HUES48 (cell line): ENCODE measurements around the gene ZNF672.
"Not testable (repeated sequence)": the region's sequence is repeated elsewhere in the genome, so short reads cannot be mapped to it uniquely, and the experiment has no call there.

Experiments
- H3K27ac ChIP-seq: one replicate; pipeline ENCODE4 v1.7.0; 2013; ENCODE audit warnings: low read depth, low read length, inconsistent platforms
- H3K27me3 ChIP-seq: 2 replicates; pipeline ENCODE4 v1.6.1; 2013; ENCODE audit warnings: mild to moderate bottlenecking, low read length; ENCODE audit not compliant: control insufficient read depth, insufficient read depth
- H3K36me3 ChIP-seq: 2 replicates; pipeline ENCODE4 v1.6.1; 2013; ENCODE audit warnings: low read length; ENCODE audit not compliant: control insufficient read depth, insufficient read depth
- H3K4me1 ChIP-seq: 2 replicates; pipeline ENCODE4 v1.6.1; 2013; ENCODE audit warnings: mild to moderate bottlenecking, low read length; ENCODE audit not compliant: control insufficient read depth, insufficient read depth
- H3K4me3 ChIP-seq: 2 replicates; pipeline ENCODE4 v1.5.1; 2013; ENCODE audit warnings: mild to moderate bottlenecking, low read depth, low read length
- H3K9ac ChIP-seq: 2 replicates; pipeline ENCODE4 v1.6.1; 2013; ENCODE audit warnings: mild to moderate bottlenecking, low read depth, low read length, moderate library complexity
- H3K9me3 ChIP-seq: 2 replicates; pipeline ENCODE4 v1.6.1; 2013; ENCODE audit warnings: low read length; ENCODE audit not compliant: control insufficient read depth, insufficient read depth

The ZNF672 gene

GRCh38 chr1:248823517-248824001 lies 14.5 kb upstream of the ZNF672 start:
- Histone ChIP-seq H3K27ac (no peak overlapping the region), H3K4me3 (no peak overlapping the region), H3K9me3 (no peaks in the 10 kb centered on the region), H3K36me3 (peaks cover 50% of the 10 kb centered on the region), H3K9ac (no peak overlapping the region), H3K27me3 (no peaks in the 10 kb centered on the region), H3K4me1 (peaks cover 11% of the 10 kb centered on the region; the same call in 1 of the 2 replicates)

- Histone ChIP-seq H3K9ac (no peak overlapping the region), H3K27me3 (no peaks in the 10 kb centered on the region), H3K27ac (no peak overlapping the region), H3K4me3 (no peak overlapping the region), H3K4me1 (peaks cover 3% of the 10 kb centered on the region; the same call in 1 of the 2 replicates), H3K36me3 (peaks cover 45% of the 10 kb centered on the region), H3K9me3 (no peaks in the 10 kb centered on the region)
Observed at GRCh38 chr1:248824301-248824700, 13.7 kb upstream of the ZNF672 start.

- H3K36me3 ChIP-seq, result peaks cover 45% of the 10 kb centered on the region
- no peak overlapping the region for H3K9ac ChIP-seq
- H3K9me3 ChIP-seq, result no peaks in the 10 kb centered on the region
- H3K4me3 ChIP-seq, result peak overlapping the region; percentile 99
- no peak overlapping the region for H3K27ac ChIP-seq
- H3K27me3 ChIP-seq, result no peaks in the 10 kb centered on the region
- peaks cover 3% of the 10 kb centered on the region; the same call in 1 of the 2 replicates for H3K4me1 ChIP-seq
Observed at GRCh38 chr1:248824701-248825100, 13.3 kb upstream of the ZNF672 start.

- H3K27me3 ChIP-seq, result no peaks in the 10 kb centered on the region
- peak overlapping the region; percentile 97 for H3K9ac ChIP-seq
- H3K27ac ChIP-seq, result no peak overlapping the region
- peaks cover 42% of the 10 kb centered on the region for H3K36me3 ChIP-seq
- no peaks in the 10 kb centered on the region for H3K9me3 ChIP-seq
- peak overlapping the region; percentile 99 for H3K4me3 ChIP-seq
- H3K4me1 ChIP-seq, result peaks cover 3% of the 10 kb centered on the region; the same call in 1 of the 2 replicates
Observed at GRCh38 chr1:248825136-248825535, 12.9 kb upstream of the ZNF672 start.

GRCh38 chr1:248825573-248825908 lies 12.5 kb upstream of the ZNF672 start:
- Histone ChIP-seq H3K9me3 (no peaks in the 10 kb centered on the region), H3K36me3 (peaks cover 38% of the 10 kb centered on the region), H3K27ac (peak overlapping the region; percentile 24), H3K4me3 (peak overlapping the region; percentile 99), H3K9ac (peak overlapping the region; percentile 97), H3K27me3 (no peaks in the 10 kb centered on the region), H3K4me1 (peaks cover 3% of the 10 kb centered on the region; the same call in 1 of the 2 replicates)

- Histone ChIP-seq H3K4me1 (peaks cover 3% of the 10 kb centered on the region; the same call in 1 of the 2 replicates), H3K27ac (peak within 1 kb of the TSS; percentile 97), H3K27me3 (no peaks in the 10 kb centered on the region), H3K9me3 (no peaks in the 10 kb centered on the region), H3K9ac (peak within 1 kb of the TSS; percentile 97), H3K36me3 (peaks cover 32% of the 10 kb centered on the region), H3K4me3 (peak within 1 kb of the TSS; percentile 99)
Observed at GRCh38 chr1:248825909-248826760, 11.9 kb upstream of the ZNF672 start, which contains the start of gene SH3BP5L. SH3BP5L (minus strand) TSS chr1:248825915; CDS start chr1:248824935, 980 bp downstream.

- no peak overlapping the region for H3K27ac ChIP-seq
- peaks cover 9% of the 10 kb centered on the region; the same call in 1 of the 2 replicates for H3K36me3 ChIP-seq
- H3K4me1 ChIP-seq, result peaks cover 3% of the 10 kb centered on the region; the same call in 1 of the 2 replicates
- no peak overlapping the region for H3K4me3 ChIP-seq
- H3K9me3 ChIP-seq, result no peaks in the 10 kb centered on the region
- H3K27me3 ChIP-seq, result no peaks in the 10 kb centered on the region
- no peak overlapping the region for H3K9ac ChIP-seq
Observed at GRCh38 chr1:248828845-248829244, 9.2 kb upstream of the ZNF672 start.

- not testable (repeated sequence) for H3K4me1 ChIP-seq, H3K9me3 ChIP-seq, H3K9ac ChIP-seq, H3K36me3 ChIP-seq, H3K27ac ChIP-seq, H3K4me3 ChIP-seq, H3K27me3 ChIP-seq
Observed at GRCh38 chr1:248830718-248831017, 7.4 kb upstream of the ZNF672 start.

- H3K4me1 ChIP-seq, result 0 out of 2 replicates have a peak, but pooled peaks cover 1% of the 10 kb centered on the region
- no peak overlapping the region for H3K9ac ChIP-seq
- no peak overlapping the region for H3K27ac ChIP-seq
Observed at GRCh38 chr1:248831842-248832241, 6.2 kb upstream of the ZNF672 start.

GRCh38 chr1:248834343-248834940 lies 3.6 kb upstream of the ZNF672 start:
- Histone ChIP-seq H3K4me3 (no peak overlapping the region), H3K9me3 (no peaks in the 10 kb centered on the region), H3K4me1 (0 out of 2 replicates have a peak, but pooled peaks cover 5% of the 10 kb centered on the region), H3K36me3 (no peaks in the 10 kb centered on the region), H3K9ac (no peak overlapping the region), H3K27me3 (peaks cover 6% of the 10 kb centered on the region; the same call in 1 of the 2 replicates), H3K27ac (no peak overlapping the region)

More at GRCh38 chr1:248831842-248832241, 6.2 kb upstream of the ZNF672 start:
- Histone ChIP-seq H3K9me3 (no peaks in the 10 kb centered on the region), H3K4me3 (no peak overlapping the region), H3K27me3 (peaks cover 3% of the 10 kb centered on the region; the same call in 1 of the 2 replicates), H3K36me3 (no peaks in the 10 kb centered on the region)
